ENCODE measurements around the gene EML1. TPM values are rescaled to one million over a fixed set of nuclear protein-coding genes. Genes with fewer than 3 reads are reported as not detected.

The EML1 gene
- total RNA-seq, 1 experiment from 2014 or later: 11.8 TPM

DNA sequence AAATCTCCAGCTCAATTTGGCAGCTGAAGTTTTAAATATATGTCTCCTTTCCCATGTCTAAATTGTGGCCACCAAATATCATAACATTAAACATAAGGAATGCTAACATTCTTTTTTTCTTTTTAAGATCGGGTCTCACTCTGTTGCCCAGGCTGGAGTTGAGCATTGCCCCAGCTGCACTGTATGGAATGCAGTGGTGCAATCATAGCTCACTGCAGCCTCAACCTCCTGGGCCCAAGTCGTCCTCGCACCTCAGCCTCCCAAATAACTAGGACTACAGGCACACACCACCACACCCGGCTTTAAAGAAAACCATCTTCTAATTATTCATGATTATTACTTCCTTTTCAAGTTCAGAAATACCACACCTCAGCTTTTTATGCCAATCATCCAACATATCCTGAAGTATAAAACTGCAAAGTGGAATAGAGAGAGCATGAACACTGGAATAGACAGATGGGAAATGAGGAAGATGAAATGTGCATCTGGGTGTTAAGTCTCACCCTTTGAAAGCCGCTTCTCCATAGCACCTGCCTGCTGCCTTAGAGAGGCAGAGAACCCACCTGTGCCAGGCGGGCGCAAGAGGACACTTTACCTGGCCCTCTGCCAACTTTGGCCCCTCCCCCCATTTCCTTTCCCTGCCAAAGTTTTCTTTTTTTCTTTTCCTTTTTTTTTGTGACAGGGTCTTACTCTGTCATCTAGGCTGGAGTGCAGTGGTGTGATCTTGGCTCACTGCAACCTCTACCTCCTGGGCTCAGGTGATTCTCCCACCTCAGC, 2.8 kb upstream of the EML1 start:
- Histone ChIP-seq H3K27me3 (no peaks in the 10 kb centered on the region), H3K36me3 (no peaks in the 10 kb centered on the region), H3K9me3 (no peaks in the 10 kb centered on the region), H3K4me3 (no peak overlapping the region)
- DNase-seq: no peak

DNA sequence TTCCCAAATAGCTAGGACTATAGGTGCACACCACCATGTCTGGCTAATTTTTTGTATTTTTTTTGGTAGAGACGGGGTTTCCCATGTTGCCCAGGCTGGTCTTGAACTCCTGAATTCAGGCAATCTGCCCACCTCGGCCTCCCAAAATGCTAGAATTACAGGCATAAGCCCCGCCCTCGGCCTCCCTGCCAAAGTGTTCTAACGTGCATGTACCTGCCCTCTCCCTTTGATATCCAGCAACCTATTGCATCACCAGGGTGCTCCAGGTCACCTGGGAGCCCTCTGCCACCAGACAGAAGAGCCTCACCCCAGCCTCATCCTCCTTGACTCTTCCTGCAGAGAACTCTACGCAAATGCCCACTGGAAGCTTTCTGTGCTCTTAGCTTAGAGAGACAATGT, 2.2 kb upstream of the EML1 start:
- Histone ChIP-seq H3K36me3 (no peaks in the 10 kb centered on the region), H3K9me3 (no peaks in the 10 kb centered on the region), H3K4me3 (no peak overlapping the region), H3K27me3 (no peaks in the 10 kb centered on the region)
- no peak for DNase-seq

DNA sequence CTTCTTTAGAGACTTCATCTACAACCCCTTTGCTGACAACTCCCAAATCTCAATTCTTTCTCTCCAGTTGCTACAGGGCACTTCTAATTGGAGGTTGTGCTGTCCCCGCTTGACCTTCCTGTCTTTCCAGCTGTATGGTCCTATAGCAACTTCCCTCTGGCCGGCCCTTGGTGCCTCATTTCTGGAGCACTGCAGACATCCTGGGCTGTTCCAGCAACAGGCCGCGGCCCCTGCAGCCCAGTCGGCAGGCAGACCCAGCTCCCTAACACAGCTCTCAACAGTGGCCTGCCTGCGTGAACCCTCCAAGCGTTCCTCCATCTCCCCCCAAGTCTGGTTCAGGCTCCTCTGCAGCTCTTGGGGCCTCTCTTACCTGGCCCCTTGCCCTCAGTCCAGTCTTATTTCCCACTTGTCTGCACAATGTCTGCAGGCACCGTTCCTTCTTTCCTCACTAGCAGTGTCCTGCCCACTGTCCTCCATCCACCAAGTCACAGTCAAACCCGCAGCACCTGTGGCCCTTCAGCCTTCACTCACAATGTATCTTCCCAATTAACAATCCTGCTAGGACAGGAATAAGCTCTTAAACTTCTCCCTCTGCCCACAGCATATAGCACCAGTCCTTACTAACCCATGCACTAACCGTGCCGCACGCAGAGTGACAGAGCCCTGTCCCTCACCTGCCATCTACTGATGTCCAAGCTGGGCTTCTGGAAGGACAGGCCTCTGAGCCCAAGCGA, 1.6 kb upstream of the EML1 start:
- no peak for DNase-seq
- Histone ChIP-seq H3K9me3 (no peaks in the 10 kb centered on the region), H3K36me3 (no peaks in the 10 kb centered on the region), H3K4me3 (no peak overlapping the region), H3K27me3 (no peaks in the 10 kb centered on the region)

DNA sequence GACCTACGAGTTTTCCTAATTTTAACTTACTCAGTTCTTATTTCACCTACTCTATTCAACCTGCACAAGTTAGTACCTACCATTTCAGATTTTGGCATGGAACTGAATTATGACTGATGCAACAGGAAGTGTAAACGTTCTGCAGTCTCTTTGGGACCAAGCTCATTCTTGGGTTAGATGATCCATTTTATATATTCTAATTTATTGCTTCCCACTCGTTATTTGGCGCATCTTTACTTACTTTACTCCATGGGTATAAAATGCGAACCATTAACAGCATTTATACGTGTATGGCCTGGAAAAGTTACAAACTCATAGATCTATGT, 1.0 kb upstream of the EML1 start:
- no peaks in the 10 kb centered on the region for H3K27me3 ChIP-seq
- DNase-seq: no peak
- peak overlapping the region; percentile 37 for H3K4me3 ChIP-seq
- no peaks in the 10 kb centered on the region for H3K36me3 ChIP-seq
- H3K9me3 ChIP-seq: no peaks in the 10 kb centered on the region

DNA sequence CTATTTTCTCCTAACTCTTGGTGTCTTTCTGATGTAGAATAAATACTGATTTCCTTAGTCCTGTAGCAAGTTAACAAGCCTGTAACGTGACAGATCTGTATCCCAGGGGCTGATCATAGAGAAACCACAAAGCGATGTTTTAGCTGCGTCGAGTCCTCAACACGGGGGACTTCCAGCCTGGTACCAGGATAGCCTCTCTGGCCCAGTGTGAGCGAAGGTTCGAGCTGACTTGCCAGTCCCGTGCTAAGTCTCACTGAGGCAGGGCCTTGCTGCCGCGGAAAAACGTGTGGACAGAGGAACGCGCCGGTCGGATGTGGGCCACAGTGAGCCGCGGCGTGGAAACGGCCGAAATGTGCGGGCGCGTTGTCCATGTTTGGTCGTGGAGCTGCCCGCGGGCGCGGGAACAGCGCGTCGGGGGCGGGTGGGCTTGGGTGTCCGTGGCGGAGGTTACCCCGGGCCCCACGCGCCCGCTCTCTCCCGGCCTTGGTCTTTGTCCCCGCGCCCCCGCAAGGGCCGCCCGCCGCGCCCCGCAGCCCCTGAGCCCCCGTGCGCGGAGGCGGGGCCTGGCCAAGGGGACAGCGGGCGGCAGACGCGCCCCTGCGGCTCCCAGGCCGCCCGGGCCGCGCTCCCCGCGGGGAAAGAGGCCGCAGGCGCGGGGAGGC, 531 bp upstream of the EML1 start:
- Histone ChIP-seq H3K36me3 (no peaks in the 10 kb centered on the region), H3K27me3 (no peaks in the 10 kb centered on the region), H3K4me3 (peak overlapping the region; percentile 37), H3K9me3 (no peaks in the 10 kb centered on the region)
- DNase-seq: no peak

DNA sequence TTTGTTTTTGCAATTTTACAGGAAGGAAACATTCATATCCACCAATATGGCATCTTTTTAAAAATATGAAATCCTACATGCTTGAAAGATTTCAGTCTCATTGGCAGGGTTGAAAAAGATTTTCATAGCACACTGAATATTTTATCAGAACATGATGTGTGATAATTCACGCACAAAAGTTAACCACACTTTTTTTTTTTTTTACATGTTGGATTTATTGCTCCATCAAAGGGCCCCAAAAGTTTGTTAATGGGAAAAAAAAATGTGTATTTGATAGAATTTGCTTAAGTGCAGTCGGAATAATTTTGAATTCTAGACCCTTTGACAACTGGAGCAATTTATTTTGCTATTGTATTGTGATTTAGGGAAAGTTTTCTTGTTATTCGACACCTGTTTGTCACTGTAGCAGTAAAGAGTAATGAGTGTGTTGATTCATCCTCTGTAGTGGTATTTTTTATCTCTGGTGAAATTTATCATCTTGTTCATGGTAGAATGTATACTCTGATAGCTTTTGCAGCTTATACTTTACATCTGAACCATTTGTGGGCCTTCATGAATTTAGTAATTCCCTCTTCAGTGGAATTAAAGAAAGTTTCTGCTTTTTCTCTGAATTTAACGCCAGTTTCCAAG, 1.1 kb downstream of the EML1 start:
- no peak for DNase-seq
- Histone ChIP-seq H3K36me3 (no peaks in the 10 kb centered on the region), H3K27me3 (no peaks in the 10 kb centered on the region), H3K4me3 (peak overlapping the region; percentile 59), H3K9me3 (no peaks in the 10 kb centered on the region)

DNA sequence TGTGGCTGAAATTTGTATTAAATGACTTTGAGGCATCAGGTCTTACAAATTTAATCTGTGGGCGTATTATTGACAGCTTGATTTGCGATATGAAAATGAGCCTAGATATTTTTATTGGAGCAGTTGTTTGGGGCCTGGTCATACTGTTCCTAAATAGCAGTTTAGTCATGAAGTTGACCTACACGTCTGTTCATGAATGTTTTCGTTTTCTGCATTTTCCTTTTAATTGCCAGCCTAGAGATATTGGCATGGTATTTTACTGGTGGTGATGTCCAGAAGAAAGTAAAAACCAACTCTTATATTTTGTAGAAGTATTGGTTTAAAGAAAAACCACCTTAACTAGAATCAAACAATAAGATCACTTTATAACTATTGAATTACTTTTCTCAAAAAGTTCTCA, 1.8 kb downstream of the EML1 start:
- Histone ChIP-seq H3K4me3 (no peak overlapping the region), H3K9me3 (no peaks in the 10 kb centered on the region), H3K27me3 (no peaks in the 10 kb centered on the region), H3K36me3 (no peaks in the 10 kb centered on the region)
- DNase-seq: no peak

DNA sequence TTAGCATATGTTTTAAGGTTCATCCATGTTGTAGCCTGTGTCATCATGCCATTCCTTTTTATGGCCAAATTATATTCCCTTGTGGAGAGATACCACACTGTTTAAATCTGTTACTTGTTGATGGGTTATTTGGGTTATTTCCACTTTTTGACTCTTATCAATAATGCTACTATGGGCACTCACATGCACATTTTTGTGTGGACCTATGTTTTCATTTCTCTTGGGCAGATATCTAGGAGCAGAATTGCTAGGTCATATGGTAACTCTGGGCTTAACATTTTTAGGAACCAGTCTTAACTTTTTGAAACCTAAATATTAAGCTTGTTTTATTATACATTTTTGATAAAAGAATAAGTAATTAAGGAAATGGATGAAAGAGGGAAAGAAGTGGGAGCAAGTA, 4.0 kb downstream of the EML1 start:
- H3K27me3 ChIP-seq: no peaks in the 10 kb centered on the region
- H3K9me3 ChIP-seq: no peaks in the 10 kb centered on the region
- H3K4me3 ChIP-seq: no peak overlapping the region
- no peak for DNase-seq
- no peaks in the 10 kb centered on the region for H3K36me3 ChIP-seq

DNA sequence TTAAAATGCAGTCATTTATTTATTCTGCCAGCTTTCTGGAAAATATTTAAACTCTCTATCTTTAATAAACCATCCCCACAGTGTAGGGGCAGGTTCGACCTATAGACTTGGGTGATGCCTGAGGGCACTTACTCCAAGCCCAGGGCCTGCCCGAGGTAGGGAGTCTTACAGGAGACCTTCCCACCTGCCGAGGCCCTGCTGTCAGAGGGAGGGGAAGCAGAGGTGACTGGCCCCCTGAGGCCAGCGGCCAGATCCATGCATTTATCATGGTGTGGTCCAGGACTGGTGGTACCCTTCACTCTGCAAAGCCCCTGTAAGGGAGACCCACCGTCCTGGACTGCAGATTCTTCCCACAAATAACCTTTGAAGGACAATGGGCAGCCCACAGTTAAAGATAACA, 7.6 kb downstream of the EML1 start:
- no peak for DNase-seq
- no peaks in the 10 kb centered on the region for H3K9me3 ChIP-seq
- H3K36me3 ChIP-seq: no peaks in the 10 kb centered on the region
- no peak overlapping the region for H3K4me3 ChIP-seq
- H3K27me3 ChIP-seq: no peaks in the 10 kb centered on the region

DNA sequence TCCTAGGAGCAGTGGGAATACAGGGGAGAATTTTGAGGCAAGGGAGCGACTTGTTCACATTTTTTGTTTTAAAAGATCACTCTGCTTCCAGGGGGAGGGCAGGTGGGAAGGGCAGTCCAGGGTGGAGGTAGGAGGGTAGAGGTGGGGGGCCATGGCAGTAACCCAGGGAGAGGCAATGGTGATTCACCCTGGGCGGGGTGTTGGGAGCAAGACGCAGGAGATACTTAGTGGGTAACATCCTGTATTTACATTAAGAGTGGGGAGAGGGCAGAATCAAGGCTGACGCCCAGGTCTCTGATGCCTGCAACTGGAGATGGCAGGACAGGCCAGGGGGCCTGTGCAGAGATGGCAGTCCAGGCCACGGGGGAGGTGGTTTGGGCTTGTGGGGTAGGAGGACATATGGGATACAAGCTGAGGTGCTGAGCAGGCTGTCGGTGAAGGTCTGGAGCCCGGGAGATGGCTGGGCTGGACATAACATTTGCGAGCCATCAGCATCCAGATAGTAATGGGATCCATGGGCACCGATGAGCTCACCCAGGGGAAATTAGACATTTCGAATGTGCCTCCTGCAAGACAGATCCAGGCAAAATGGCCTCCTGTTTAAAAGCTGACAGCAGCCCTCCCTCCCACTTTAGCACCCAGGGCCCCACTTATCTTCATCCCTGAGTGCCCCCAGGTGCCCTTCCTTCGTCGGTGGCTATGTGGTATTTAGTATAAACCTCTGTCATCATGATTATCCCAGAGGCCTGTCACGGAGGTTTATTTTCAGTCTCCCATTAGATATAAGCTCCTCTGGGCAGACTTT, 9.3 kb downstream of the EML1 start:
- no peak overlapping the region for H3K4me3 ChIP-seq
- no peaks in the 10 kb centered on the region for H3K9me3 ChIP-seq
- no peaks in the 10 kb centered on the region for H3K36me3 ChIP-seq
- DNase-seq: peak; percentile 76
- H3K27me3 ChIP-seq: no peaks in the 10 kb centered on the region

DNA sequence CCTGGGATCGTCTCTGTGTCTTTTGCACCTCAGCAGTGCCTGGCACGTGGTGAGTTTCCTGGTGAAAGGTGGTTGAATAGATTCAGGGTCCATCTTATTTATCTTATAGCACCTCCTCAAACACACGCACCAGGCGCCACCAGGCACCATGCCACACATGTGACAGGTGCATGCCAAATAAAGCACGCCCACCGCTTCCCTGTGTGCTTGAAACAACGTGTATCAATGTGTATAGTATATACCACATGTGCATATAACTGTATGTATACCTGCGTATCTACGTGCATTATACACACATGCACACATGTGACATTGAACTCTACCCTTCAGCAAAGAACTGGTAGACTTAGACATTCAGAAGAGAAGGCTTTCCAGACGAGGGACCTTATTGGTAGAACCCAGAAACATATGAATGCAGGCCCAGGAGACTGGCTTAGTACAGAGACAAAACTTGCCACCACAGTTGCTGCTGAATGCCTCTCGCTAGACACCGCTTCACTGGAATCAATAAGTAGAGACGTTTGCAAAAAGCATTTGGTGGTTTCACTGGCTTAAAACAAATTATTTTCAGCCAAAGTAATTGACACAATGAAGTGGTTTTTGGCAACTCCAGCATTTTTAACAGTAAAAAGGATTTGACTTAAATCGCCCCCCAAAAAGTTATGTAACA, 10.0 kb downstream of the EML1 start:
- DNase-seq: no peak
- Histone ChIP-seq H3K36me3 (no peaks in the 10 kb centered on the region), H3K4me3 (no peak overlapping the region), H3K9me3 (no peaks in the 10 kb centered on the region), H3K27me3 (no peaks in the 10 kb centered on the region)

DNA sequence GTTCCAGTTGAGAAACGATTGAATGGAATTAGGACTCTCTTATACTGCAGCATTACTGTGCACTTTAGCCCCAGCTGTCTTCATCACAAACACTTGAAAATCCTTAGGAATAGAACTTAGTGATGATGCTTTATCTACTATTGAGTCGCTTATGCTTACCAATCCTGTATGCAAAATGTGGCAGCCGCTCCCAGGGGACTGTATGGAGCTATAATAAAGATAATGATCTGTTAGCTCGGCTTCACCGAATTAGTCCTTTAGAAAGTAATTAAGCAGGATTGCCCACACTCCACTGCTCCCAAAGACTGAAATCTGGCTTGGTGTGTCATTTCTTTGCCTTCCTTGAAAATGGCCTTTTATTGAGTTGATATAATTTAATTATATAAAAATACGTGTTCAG, 10.6 kb downstream of the EML1 start:
- DNase-seq: no peak
- Histone ChIP-seq H3K27me3 (no peaks in the 10 kb centered on the region), H3K36me3 (no peaks in the 10 kb centered on the region), H3K9me3 (no peaks in the 10 kb centered on the region), H3K4me3 (no peak overlapping the region)

DNA sequence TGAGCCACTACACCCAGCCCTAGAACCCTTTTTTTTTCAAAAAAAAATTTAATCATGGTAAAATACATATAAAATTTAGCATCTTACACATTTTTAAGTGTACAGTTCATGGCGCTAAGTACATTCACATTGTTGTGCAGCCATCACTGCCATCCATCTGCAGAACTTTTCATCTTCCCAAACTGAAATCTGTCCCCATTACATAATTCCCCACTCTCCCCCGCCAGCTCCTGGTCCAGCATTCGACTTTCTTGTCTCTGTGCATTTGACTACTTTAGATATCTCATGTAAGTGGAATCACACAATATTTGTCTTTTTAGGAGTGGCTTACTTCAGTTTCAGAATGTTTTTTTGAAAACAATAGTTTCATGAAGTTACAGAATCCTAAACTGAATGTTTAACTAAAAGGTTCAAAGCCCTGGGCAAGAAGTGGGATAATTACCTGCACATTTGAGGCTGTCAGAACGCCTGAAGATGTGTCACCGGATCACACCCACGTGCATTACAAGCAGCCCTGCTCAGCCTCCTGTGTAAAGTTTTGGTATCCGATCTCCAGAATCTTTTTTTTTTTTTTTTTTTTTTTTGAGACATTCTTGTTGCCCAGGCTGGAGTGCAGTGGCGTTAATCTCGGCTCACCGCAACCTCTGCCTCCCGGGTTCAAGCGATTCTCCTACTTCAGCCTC, 12.7 kb downstream of the EML1 start:
- Histone ChIP-seq H3K4me3 (no peak overlapping the region), H3K27me3 (no peaks in the 10 kb centered on the region), H3K36me3 (no peaks in the 10 kb centered on the region), H3K9me3 (no peaks in the 10 kb centered on the region)
- DNase-seq: no peak

DNA sequence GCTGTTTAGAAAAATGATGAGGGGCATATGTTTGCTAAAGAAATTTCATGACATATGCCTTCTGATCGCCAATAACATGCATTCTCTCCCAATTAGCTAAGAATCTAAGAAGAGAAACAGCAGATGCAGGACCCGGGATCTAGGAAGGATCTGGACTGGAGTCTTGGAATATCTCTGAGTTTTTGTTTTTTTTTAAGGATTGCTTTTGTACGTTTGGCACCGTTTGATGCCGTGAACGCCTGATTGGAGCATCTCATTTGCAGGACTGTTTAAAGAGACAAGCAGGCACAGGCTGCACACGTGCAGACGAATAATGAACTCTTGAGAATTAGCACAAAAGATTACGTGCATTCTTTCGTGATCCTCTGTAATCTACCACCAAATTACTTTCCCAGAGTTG, 13.6 kb downstream of the EML1 start:
- no peak for DNase-seq
- Histone ChIP-seq H3K27me3 (no peaks in the 10 kb centered on the region), H3K4me3 (no peak overlapping the region), H3K9me3 (no peaks in the 10 kb centered on the region), H3K36me3 (no peaks in the 10 kb centered on the region)

DNA sequence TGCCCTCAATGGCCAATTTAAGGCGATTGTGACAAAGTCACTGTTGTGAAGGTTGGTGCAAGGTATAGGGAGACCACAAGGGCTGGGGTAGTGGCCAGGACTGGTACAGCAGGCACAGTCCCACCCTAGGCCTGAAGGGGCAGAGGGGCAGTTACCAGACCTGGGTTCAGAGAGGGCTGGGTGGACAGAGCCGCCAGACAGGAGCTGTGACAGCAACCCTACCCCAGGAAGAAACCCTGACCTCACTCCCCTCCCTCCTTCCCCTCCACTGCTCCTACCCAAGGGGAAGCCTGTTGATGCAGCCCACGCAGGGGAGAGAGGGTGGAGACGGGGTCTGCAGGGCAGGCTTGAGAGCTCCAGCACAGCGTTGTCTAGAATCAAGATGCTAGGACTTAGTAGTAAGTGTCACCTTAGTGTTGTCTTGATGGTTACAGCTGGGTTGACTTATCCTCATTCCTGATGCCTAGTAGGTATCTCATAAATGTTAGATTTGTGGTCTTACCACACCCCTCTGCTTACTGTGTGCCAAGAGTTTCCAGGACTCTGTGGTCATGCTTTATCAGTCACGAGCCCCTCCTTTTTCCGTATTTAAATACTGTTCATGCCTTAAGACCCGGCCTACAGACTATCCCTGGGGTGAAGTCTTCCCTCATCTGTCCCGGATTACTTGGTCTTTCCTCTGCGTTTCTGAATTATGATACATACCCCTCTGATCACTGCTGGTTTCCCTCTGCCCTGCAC, 14.4 kb downstream of the EML1 start:
- no peaks in the 10 kb centered on the region for H3K27me3 ChIP-seq
- H3K4me3 ChIP-seq: no peak overlapping the region
- peak; percentile 4 for DNase-seq

More for the DNA sequence above, 14.4 kb downstream of the EML1 start:
- H3K36me3 ChIP-seq: no peaks in the 10 kb centered on the region
- no peaks in the 10 kb centered on the region for H3K9me3 ChIP-seq
